ENCODE measurements around the gene SERP2.

DNA sequence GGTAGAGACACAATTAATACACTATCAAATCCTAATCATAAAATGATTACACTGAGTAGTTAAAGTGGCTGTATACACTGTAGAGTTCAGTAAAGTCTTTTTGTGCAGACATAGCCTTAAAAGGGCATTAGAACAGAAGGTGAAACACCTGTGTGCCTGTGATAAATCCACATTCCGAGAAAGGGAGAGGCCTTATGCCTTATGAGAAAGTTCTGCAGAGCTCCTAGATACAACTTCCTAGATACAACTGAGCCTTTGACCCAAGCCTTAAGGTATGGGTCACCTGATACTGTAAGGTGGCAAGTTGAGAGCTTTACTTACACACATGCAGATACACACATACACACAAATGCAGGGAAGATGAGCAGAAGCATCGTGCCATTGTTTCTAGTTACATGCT, 6.3 kb downstream of the SERP2 start:
- no peak for TF ChIP-seq YY1 (IDR thresholded peaks at IDR 0.05; ENCODE audit: insufficient read depth, insufficient read length)
- TF ChIP-seq ZNF274 (IDR thresholded peaks at IDR 0.05; ENCODE audit: low read depth, low read length): no peak

Measured in NT2/D1 (cell line).